Hepatocyte (in vitro differentiated cells): ENCODE results near the gene NDRG2. TPM values are rescaled to one million over a fixed set of nuclear protein-coding genes. Genes with fewer than 3 reads are reported as not detected.

Experiments
- DNase-seq: peaks from one replicate; pipeline ENCODE4 v3.0.0-alpha.2; 2016; ENCODE audit warnings: low spot score
- H2AFZ ChIP-seq: fragments of 200-600 bp; sonication (generic); 2 replicates; pipeline ENCODE4 v1.6.0; 2016; ENCODE audit warnings: antibody characterized with exemption, mild to moderate bottlenecking
- H3K27ac ChIP-seq: fragments of 200-600 bp; sonication (generic); 2 replicates; pipeline ENCODE4 v1.5.1; 2016; ENCODE audit warnings: mild to moderate bottlenecking
- H3K27me3 ChIP-seq: fragments of 200-600 bp; sonication (generic); 2 replicates; pipeline ENCODE4 v1.6.1; 2016
- H3K36me3 ChIP-seq: fragments of 200-600 bp; sonication (generic); replicated peaks from 2 replicates; pipeline ENCODE4 v1.5.1; 2016; ENCODE audit warnings: low read depth; ENCODE audit not compliant: insufficient read depth
- H3K4me1 ChIP-seq: fragments of 200-600 bp; sonication (generic); 2 replicates; pipeline ENCODE4 v1.5.1; 2016; ENCODE audit warnings: mild to moderate bottlenecking, moderate library complexity; ENCODE audit not compliant: insufficient read depth
- H3K4me2 ChIP-seq: fragments of 200-600 bp; sonication (generic); 2 replicates; pipeline ENCODE4 v1.6.0; 2016
- H3K4me3 ChIP-seq: fragments of 200-600 bp; sonication (generic); 2 replicates; pipeline ENCODE4 v1.5.1; 2016; ENCODE audit warnings: mild to moderate bottlenecking
- H3K79me2 ChIP-seq: fragments of 200-600 bp; sonication (generic); 2 replicates; pipeline ENCODE4 v1.6.0; 2017; ENCODE audit warnings: mild to moderate bottlenecking
- H3K9me2 ChIP-seq: fragments of 200-600 bp; sonication (generic); replicated peaks from 2 replicates; pipeline ENCODE4 v1.6.0; 2017; ENCODE audit warnings: mild to moderate bottlenecking; ENCODE audit not compliant: insufficient read depth
- H3K9me3 ChIP-seq: fragments of 200-600 bp; sonication (generic); 2 replicates; pipeline ENCODE4 v1.5.1; 2016; ENCODE audit warnings: low read depth, mild to moderate bottlenecking
- H4K20me1 ChIP-seq: fragments of 200-600 bp; sonication (generic); 2 replicates; pipeline ENCODE4 v1.6.0; 2016; ENCODE audit warnings: mild to moderate bottlenecking; ENCODE audit not compliant: insufficient read depth, poor library complexity, severe bottlenecking
- EZH2 ChIP-seq: fragments of 200-600 bp; sonication (generic); IDR thresholded peaks from 2 replicates; pipeline ENCODE4 v1.6.1; 2016; ENCODE audit warnings: antibody characterized with exemption, mild to moderate bottlenecking, borderline replicate concordance
- EZH2phosphoT487 ChIP-seq: fragments of 200-600 bp; sonication (generic); IDR thresholded peaks from one replicate; pipeline ENCODE4 v1.6.1; 2018; ENCODE audit warnings: antibody characterized with exemption, mild to moderate bottlenecking, low read depth, moderate library complexity; ENCODE audit not compliant: unreplicated experiment, severe bottlenecking
- WGBS: methylation state at CpG from one replicate; pipeline ENCODE4 v1.1.6; 2016; ENCODE audit warnings: low lambda C conversion rate; ENCODE audit errors: missing lambda C conversion rate; 5-methylcytosine and 5-hydroxymethylcytosine counted together
- polyA plus RNA-seq: library from polyadenylated mRNA; unstranded; fragments of >200 nt; fragmentation: Nextera tagmentation; extraction: Ambion mirVana; gene quantifications from 2 replicates; pipeline ENCODE4 v1.2.1, GENCODE V29; 2016
- total RNA-seq: library from RNA; depleted of rRNA; stranded (reverse); fragments of >200 nt; gene quantifications from 2 replicates; pipeline ENCODE4 v1.2.3, GENCODE V29; 2014
- TF ChIP-seq, protein P1 (sequence below): fragments of 200-600 bp; sonication (generic); IDR thresholded peaks from 2 replicates; pipeline ENCODE4 v1.5.1; 2016; ENCODE audit warnings: antibody characterized with exemption, mild to moderate bottlenecking; ENCODE audit not compliant: poor library complexity

The NDRG2 gene
- total and polyA plus RNA-seq, 2 experiments from 2014 or later = 92.0 to 108 TPM

DNA sequence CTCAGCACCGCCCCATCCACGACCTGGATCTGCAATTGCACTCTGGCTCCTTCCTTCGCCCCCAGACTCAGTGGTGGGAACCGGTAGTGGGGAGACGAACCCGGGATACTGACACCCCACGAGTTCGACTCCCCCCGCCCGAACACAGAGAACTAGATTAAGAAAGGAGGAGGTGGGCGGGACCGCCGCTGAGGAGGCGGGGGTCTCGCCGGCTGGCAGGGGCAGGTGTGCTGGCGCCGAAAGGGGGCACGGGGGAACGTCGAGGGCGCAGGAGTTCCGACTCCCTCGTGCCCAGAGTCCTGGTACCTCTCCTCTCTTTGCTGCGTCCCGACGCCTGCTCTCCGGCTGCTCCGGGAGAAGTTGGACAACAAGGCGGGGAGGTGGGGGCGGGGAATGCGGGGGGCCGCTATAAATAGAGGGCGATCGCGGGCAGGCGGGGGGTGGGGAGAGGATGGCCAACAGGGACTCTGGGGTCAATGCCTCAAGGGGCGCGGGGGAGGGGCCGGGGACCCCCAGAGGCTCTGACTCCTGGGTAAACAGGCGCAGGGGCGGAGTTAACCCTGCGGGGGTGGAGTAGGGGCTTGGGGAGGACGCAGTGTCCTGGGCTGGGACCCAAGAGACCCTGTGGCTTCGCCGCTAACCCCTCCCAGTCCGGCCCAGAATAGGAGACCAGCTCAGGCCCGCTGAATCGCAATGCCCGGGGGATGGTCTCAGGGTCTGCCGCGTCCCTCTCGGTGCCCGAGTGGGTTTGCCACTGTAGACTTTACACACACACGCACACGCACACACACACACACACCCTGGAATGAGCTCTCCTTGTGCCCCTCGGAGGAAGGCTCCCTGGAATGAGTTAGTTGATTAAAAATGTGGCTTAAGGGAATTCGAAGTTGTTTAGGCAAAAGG lies 761 bp upstream of the NDRG2 start:
- 5% methylated on average over 36 of the region's 58 CpGs for WGBS
- Histone ChIP-seq H3K4me1 (peaks cover 16% of the 10 kb centered on the region), H4K20me1 (no peaks in the 10 kb centered on the region), H3K79me2 (peaks cover 14% of the 10 kb centered on the region), H2AFZ (peak overlapping the region; percentile 58), H3K9me3 (no peaks in the 10 kb centered on the region), H3K9me2 (no peaks in the 10 kb centered on the region), H3K4me3 (peak overlapping the region; percentile 76), H3K4me2 (peak overlapping the region; percentile 94), H3K36me3 (no peaks in the 10 kb centered on the region), H3K27me3 (no peaks in the 10 kb centered on the region), H3K27ac (peak overlapping the region; percentile 82)
- no peak for TF ChIP-seq EZH2
- TF ChIP-seq, protein P1, sequence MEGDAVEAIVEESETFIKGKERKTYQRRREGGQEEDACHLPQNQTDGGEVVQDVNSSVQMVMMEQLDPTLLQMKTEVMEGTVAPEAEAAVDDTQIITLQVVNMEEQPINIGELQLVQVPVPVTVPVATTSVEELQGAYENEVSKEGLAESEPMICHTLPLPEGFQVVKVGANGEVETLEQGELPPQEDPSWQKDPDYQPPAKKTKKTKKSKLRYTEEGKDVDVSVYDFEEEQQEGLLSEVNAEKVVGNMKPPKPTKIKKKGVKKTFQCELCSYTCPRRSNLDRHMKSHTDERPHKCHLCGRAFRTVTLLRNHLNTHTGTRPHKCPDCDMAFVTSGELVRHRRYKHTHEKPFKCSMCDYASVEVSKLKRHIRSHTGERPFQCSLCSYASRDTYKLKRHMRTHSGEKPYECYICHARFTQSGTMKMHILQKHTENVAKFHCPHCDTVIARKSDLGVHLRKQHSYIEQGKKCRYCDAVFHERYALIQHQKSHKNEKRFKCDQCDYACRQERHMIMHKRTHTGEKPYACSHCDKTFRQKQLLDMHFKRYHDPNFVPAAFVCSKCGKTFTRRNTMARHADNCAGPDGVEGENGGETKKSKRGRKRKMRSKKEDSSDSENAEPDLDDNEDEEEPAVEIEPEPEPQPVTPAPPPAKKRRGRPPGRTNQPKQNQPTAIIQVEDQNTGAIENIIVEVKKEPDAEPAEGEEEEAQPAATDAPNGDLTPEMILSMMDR = no peak
- TF ChIP-seq EZH2phosphoT487 = no peak
- DNase-seq = peak; percentile 54

DNA sequence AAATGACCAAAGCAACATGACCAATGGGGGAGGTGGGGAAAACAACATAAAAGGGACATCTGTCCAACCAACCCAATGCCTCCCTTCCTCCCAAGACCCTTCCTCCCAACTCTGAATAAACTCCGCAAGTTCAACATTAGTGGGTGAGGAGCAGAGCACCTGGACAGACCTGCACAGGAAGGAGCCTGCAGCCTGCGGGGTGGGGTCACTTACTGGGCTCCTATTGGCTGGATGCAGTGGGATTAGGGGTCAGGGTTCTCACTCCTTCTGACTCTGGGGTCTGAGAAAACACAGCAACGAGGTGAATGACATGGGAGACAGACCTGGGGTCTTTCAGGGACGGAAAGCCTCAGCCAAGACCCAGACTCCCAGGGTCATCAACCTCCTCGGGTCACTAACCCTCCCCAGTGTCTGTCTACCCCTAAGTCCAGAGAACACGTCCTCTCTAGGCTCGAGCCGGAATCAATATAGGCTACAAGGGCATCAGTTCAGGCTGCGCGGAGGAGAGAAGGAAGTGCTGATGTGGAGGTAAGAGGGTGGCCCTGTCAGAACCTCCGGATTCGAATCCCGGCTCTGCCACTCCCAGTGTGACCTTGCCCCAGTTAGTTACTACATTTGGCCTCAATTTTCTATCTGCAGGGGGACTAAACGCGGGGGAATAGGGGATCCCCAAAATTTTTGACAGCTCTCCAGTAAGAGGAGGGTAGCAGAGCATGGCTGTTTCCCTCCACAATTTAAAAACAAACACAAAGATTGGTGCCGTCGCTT lies 860 bp downstream of the NDRG2 start:
- peak overlapping the region; percentile 94 for H3K4me2 ChIP-seq
- H3K36me3 ChIP-seq = no peaks in the 10 kb centered on the region
- H3K27me3 ChIP-seq = no peaks in the 10 kb centered on the region
- H3K79me2 ChIP-seq = peaks cover 14% of the 10 kb centered on the region
- DNase-seq = peak; percentile 27
- 17% methylated on average over 17 of the region's 17 CpGs for WGBS
- no peaks in the 10 kb centered on the region for H3K9me2 ChIP-seq
- H3K4me1 ChIP-seq = peaks cover 16% of the 10 kb centered on the region
- H4K20me1 ChIP-seq = no peaks in the 10 kb centered on the region
- H3K4me3 ChIP-seq = peak overlapping the region; percentile 76
- no peaks in the 10 kb centered on the region for H3K9me3 ChIP-seq
- H2AFZ ChIP-seq = peak overlapping the region; percentile 58
- TF ChIP-seq EZH2 = no peak
- no peak for TF ChIP-seq EZH2phosphoT487
- TF ChIP-seq, protein P1 = no peak
- H3K27ac ChIP-seq = peak overlapping the region; percentile 82

DNA sequence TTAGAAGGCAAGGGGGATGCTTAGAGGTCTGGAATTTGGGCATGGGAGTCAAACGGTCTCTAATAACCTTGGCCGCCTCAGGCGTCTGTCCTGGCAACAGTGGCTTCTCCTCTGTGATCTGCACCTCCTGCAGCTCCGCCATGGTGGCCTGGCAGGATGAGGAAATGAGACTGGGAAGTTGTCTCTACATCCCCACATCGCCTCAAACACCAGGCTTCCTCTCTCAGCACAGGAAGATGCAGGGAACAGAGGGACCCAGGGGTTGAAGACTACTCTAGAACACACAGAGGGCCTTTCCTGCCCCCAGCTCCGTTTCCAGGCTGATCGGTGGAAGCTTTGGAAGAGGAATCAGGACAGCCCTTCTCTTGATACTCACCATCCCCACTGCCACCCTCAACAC lies 1.7 kb downstream of the NDRG2 start:
- peaks cover 16% of the 10 kb centered on the region for H3K4me1 ChIP-seq
- H3K4me2 ChIP-seq = peak overlapping the region; percentile 94
- H3K36me3 ChIP-seq = no peaks in the 10 kb centered on the region
- H3K9me3 ChIP-seq = no peaks in the 10 kb centered on the region
- H3K27ac ChIP-seq = no peak overlapping the region
- no peak overlapping the region for H3K4me3 ChIP-seq
- 88% methylated on average over 7 of the region's 7 CpGs for WGBS
- H4K20me1 ChIP-seq = no peaks in the 10 kb centered on the region
- no peak overlapping the region for H2AFZ ChIP-seq
- no peak for DNase-seq
- peaks cover 14% of the 10 kb centered on the region for H3K79me2 ChIP-seq
- H3K27me3 ChIP-seq = no peaks in the 10 kb centered on the region
- no peak for TF ChIP-seq EZH2phosphoT487
- no peak for TF ChIP-seq EZH2
- TF ChIP-seq, protein P1 = no peak
- H3K9me2 ChIP-seq = no peaks in the 10 kb centered on the region
